ENCODE data around the gene LZTFL1.

Gene LZTFL1

DNA sequence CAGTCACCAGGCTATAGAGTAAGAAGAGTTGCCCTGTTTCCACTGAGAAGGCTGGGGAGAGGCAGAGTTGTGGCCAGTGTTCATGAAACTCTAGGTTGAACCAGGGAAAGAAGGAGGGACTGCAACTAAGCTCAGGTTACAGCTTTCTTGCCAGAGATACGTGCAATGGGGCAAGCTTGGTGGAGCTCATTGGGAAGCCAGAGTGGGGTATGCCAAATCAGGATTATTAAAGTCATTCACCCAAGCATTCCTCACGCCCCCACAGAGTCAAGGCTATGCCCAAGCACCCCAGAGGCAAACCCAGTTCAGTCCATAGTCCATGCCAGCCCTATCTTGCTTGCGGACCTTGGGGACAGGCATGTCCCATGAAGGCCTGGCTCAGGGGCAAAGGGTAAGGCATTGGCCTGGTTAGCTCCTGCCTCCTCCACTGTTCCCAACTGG is 63.1 kb downstream of the LZTFL1 start:
- H3K4me1 ChIP-seq (ENCODE audit: control insufficient read depth, low read length): no peaks in the 10 kb centered on the region
- H3K9me2 ChIP-seq (replicated peaks; ENCODE audit: control insufficient read depth, low read length): no peaks in the 10 kb centered on the region
- no peaks in the 10 kb centered on the region for H3K27me3 ChIP-seq (ENCODE audit: control insufficient read depth, low read length)
- H3F3A ChIP-seq (ENCODE audit: control insufficient read depth, insufficient read depth): no peaks in the 10 kb centered on the region
- no peak overlapping the region for H3K27ac ChIP-seq (ENCODE audit: low read depth, low read length)
- TF ChIP-seq, protein P1, sequence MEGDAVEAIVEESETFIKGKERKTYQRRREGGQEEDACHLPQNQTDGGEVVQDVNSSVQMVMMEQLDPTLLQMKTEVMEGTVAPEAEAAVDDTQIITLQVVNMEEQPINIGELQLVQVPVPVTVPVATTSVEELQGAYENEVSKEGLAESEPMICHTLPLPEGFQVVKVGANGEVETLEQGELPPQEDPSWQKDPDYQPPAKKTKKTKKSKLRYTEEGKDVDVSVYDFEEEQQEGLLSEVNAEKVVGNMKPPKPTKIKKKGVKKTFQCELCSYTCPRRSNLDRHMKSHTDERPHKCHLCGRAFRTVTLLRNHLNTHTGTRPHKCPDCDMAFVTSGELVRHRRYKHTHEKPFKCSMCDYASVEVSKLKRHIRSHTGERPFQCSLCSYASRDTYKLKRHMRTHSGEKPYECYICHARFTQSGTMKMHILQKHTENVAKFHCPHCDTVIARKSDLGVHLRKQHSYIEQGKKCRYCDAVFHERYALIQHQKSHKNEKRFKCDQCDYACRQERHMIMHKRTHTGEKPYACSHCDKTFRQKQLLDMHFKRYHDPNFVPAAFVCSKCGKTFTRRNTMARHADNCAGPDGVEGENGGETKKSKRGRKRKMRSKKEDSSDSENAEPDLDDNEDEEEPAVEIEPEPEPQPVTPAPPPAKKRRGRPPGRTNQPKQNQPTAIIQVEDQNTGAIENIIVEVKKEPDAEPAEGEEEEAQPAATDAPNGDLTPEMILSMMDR (IDR thresholded peaks at IDR 0.05; ENCODE audit: low read depth, low read length, poor library complexity, severe bottlenecking): no peak
- TF ChIP-seq EZH2phosphoT487 (IDR thresholded peaks at IDR 0.05; ENCODE audit: borderline replicate concordance, low read length): no peak
- no peak overlapping the region for H3K4me2 ChIP-seq (ENCODE audit: low read length)
- H3K36me3 ChIP-seq (ENCODE audit: control insufficient read depth, low read length): no peaks in the 10 kb centered on the region
- H3K9me3 ChIP-seq (ENCODE audit: control insufficient read depth, insufficient read depth, low read length): no peaks in the 10 kb centered on the region
- H3K4me3 ChIP-seq (ENCODE audit: low read length): no peak overlapping the region
- no peaks in the 10 kb centered on the region for H4K20me1 ChIP-seq (ENCODE audit: control insufficient read depth, insufficient read depth, low read depth, low read length)
- H3K79me2 ChIP-seq (ENCODE audit: control insufficient read depth, low read length): no peaks in the 10 kb centered on the region

DNA sequence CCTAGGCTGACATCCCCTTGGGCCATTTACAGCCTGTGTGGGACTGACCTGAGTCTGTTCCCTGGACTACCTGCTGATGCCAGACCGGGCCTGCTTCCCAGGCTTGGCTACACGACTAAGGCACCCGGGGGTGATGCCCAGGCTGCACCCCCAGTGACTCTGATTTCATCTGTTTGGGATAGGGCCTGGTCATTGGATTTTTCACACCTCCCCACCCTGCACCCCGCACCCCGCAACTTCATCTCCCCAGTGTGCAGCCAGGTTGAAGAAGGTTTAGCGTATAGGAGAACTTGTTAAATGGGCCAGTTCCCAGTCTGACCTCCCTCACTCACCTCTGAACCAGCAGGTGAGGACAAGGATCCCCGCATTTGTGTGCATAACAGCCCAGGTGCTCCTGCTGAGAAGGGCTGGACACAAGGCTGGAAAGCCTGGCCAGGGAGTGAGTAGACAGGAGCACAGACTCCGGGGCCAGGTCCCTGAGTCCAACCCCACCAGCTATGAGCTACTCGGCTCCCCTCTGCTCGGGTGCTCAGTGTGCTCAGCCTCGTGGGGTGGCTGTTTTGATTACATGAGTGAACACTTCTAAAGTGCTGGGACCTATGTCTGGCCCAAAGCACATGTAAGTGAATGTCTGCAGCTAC is 64.1 kb downstream of the LZTFL1 start:
- H3K4me2 ChIP-seq (ENCODE audit: low read length): no peak overlapping the region
- no peaks in the 10 kb centered on the region for H4K20me1 ChIP-seq (ENCODE audit: control insufficient read depth, insufficient read depth, low read depth, low read length)
- TF ChIP-seq, protein P1 (IDR thresholded peaks at IDR 0.05; ENCODE audit: low read depth, low read length, poor library complexity, severe bottlenecking): no peak
- TF ChIP-seq EZH2phosphoT487 (IDR thresholded peaks at IDR 0.05; ENCODE audit: borderline replicate concordance, low read length): no peak
- H3K27ac ChIP-seq (ENCODE audit: low read depth, low read length): no peak overlapping the region
- no peaks in the 10 kb centered on the region for H3K36me3 ChIP-seq (ENCODE audit: control insufficient read depth, low read length)
- no peak overlapping the region for H3K4me3 ChIP-seq (ENCODE audit: low read length)
- no peaks in the 10 kb centered on the region for H3K9me2 ChIP-seq (replicated peaks; ENCODE audit: control insufficient read depth, low read length)
- no peaks in the 10 kb centered on the region for H3K9me3 ChIP-seq (ENCODE audit: control insufficient read depth, insufficient read depth, low read length)
- no peaks in the 10 kb centered on the region for H3K79me2 ChIP-seq (ENCODE audit: control insufficient read depth, low read length)
- H3K27me3 ChIP-seq (ENCODE audit: control insufficient read depth, low read length): no peaks in the 10 kb centered on the region
- no peaks in the 10 kb centered on the region for H3F3A ChIP-seq (ENCODE audit: control insufficient read depth, insufficient read depth)
- H3K4me1 ChIP-seq (ENCODE audit: control insufficient read depth, low read length): no peaks in the 10 kb centered on the region

DNA sequence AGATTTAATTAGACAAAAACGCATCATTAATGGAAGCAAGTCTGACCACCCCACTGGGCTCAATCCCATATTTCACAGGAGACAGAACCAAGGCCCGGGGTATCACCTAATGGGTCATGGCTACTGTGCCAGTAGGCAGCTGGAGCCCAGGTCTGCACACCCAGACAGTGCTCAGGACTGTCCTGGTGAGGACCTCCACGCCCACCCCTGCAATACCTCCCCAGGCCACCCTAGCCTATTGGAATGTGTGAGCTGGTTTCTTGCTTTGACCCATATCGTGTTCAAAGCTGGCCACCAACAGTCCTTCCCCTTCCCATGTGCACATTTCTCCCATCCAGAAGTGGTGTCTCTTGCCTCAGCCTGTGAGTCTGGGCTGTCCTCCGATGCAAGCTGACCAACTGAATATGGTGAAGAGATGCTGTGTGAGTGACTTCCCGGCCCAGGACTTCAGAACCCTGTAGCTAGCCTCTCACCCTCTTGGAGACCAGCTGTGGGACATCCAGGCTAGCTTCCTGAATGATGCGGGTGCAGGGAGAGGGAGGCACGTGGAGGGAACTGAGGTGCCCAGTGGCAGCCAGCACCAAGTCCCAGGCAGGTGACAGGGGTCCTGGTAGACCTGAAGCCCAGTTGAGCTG is 64.7 kb downstream of the LZTFL1 start:
- Histone ChIP-seq H4K20me1 (ENCODE audit: control insufficient read depth, insufficient read depth, low read depth, low read length) (no peaks in the 10 kb centered on the region), H3K27me3 (ENCODE audit: control insufficient read depth, low read length) (no peaks in the 10 kb centered on the region), H3K27ac (ENCODE audit: low read depth, low read length) (no peak overlapping the region), H3K4me3 (ENCODE audit: low read length) (no peak overlapping the region), H3F3A (ENCODE audit: control insufficient read depth, insufficient read depth) (no peaks in the 10 kb centered on the region), H3K79me2 (ENCODE audit: control insufficient read depth, low read length) (no peaks in the 10 kb centered on the region), H3K4me1 (ENCODE audit: control insufficient read depth, low read length) (no peaks in the 10 kb centered on the region), H3K36me3 (ENCODE audit: control insufficient read depth, low read length) (no peaks in the 10 kb centered on the region), H3K4me2 (ENCODE audit: low read length) (no peak overlapping the region), H3K9me2 (replicated peaks; ENCODE audit: control insufficient read depth, low read length) (no peaks in the 10 kb centered on the region), H3K9me3 (ENCODE audit: control insufficient read depth, insufficient read depth, low read length) (no peaks in the 10 kb centered on the region)
- no peak for TF ChIP-seq EZH2phosphoT487 (IDR thresholded peaks at IDR 0.05; ENCODE audit: borderline replicate concordance, low read length)
- TF ChIP-seq, protein P1 (IDR thresholded peaks at IDR 0.05; ENCODE audit: low read depth, low read length, poor library complexity, severe bottlenecking): no peak

All from DOHH2 (cell line).